Measurements from ENCODE around the gene SOCS2.

The SOCS2 gene

GRCh38 chr12:93577222-93577621 lies 4.7 kb downstream of the SOCS2 start:
- no peak for TF ChIP-seq CTCF (IDR thresholded peaks at IDR 0.05; ENCODE audit: insufficient read depth, missing control alignments)
- no peak for DNase-seq (ENCODE audit: insufficient read length, low spot score)
- no peak for FAIRE-seq

- no peak for DNase-seq (ENCODE audit: insufficient read length, low spot score)
- no peak for TF ChIP-seq CTCF (IDR thresholded peaks at IDR 0.05; ENCODE audit: insufficient read depth, missing control alignments)
- FAIRE-seq: no peak
These were observed 5.7 kb downstream of the SOCS2 start for GRCh38 chr12:93578221-93578620.

- TF ChIP-seq CTCF (IDR thresholded peaks at IDR 0.05; ENCODE audit: insufficient read depth, missing control alignments): no peak
- no peak for FAIRE-seq
- DNase-seq (ENCODE audit: insufficient read length, low spot score): no peak
These were observed 8.2 kb downstream of the SOCS2 start for GRCh38 chr12:93580682-93581081.

- FAIRE-seq (no peak), DNase-seq (ENCODE audit: insufficient read length, low spot score) (no peak)
- TF ChIP-seq CTCF (IDR thresholded peaks at IDR 0.05; ENCODE audit: insufficient read depth, missing control alignments): no peak
These were observed 8.9 kb downstream of the SOCS2 start for GRCh38 chr12:93581370-93581769.

GRCh38 chr12:93582351-93582750 lies 9.9 kb downstream of the SOCS2 start:
- DNase-seq (ENCODE audit: insufficient read length, low spot score) (no peak), FAIRE-seq (no peak)
- TF ChIP-seq CTCF (IDR thresholded peaks at IDR 0.05; ENCODE audit: insufficient read depth, missing control alignments): no peak

GRCh38 chr12:93583627-93584392 lies 11.3 kb downstream of the SOCS2 start:
- DNase-seq (ENCODE audit: insufficient read length, low spot score) (no peak), FAIRE-seq (no peak)
- no peak for TF ChIP-seq CTCF (IDR thresholded peaks at IDR 0.05; ENCODE audit: insufficient read depth, missing control alignments)

- DNase-seq (ENCODE audit: insufficient read length, low spot score) (no peak), FAIRE-seq (no peak)
- TF ChIP-seq CTCF (IDR thresholded peaks at IDR 0.05; ENCODE audit: insufficient read depth, missing control alignments): no peak
These were observed 12.8 kb downstream of the SOCS2 start for GRCh38 chr12:93585247-93585646.
